ENCODE results near the gene MYBPC2. TPM values are rescaled to one million over a fixed set of nuclear protein-coding genes. Genes with fewer than 3 reads are reported as not detected.

The MYBPC2 gene
- total and polyA plus RNA-seq, 2 donors (not counting 1 experiment from before 2014, with no cell fraction given), result 1.1 to 1.7 TPM

DNA sequence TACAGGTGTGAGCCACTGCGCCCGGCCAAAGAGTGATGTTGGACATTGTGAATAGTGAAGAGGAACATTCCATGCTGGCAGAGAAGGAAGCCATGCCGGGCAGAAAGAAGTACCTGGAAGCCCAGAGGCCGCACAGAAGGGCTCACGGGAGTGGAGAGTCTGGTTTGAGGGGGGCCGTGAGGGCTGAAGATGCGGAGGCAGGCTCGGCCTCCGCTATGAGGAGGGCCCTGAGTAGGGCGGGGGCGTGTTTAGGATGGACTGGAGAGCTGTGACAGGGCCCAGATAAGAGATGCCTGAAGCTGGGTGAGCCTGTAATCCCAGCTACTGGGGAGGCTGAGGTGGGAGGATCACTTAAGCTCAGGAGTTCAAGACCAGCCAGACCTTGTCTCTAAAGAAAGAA is 76.7 kb downstream of the MYBPC2 start:
- H3K9ac ChIP-seq (ENCODE audit: low read length), result no peak overlapping the region
- POLR2A ChIA-PET, result interaction anchor here (0.7 kb wide), 1 partner anchor 27 kb away, joined by 3 read pairs; no protein-coding TSS in a partner anchor
- H3K36me3 ChIP-seq (replicated peaks in 1 of 2; ENCODE audit: control extremely low read depth in 1 of 2, control insufficient read depth in 1 of 2, extremely low read depth in 1 of 2, insufficient read depth in 2 of 2, low read length in 1 of 2), result no peaks in the 10 kb centered on the region
- Mint-ChIP-seq H3K27ac (peak overlapping the region; percentile 42), H3K27me3 (peaks cover 2% of the 10 kb centered on the region), H3K4me1 (peaks cover 17% of the 10 kb centered on the region), H3K4me3 (peak overlapping the region; percentile 26), H3K9me3 (ENCODE audit: insufficient read depth) (no peaks in the 10 kb centered on the region)
- TF ChIP-seq EZH2 (IDR thresholded peaks at IDR 0.05; ENCODE audit: borderline replicate concordance, insufficient read depth, low read depth, low read length, poor library complexity, severe bottlenecking), result no peak
- TF ChIP-seq, protein P1, sequence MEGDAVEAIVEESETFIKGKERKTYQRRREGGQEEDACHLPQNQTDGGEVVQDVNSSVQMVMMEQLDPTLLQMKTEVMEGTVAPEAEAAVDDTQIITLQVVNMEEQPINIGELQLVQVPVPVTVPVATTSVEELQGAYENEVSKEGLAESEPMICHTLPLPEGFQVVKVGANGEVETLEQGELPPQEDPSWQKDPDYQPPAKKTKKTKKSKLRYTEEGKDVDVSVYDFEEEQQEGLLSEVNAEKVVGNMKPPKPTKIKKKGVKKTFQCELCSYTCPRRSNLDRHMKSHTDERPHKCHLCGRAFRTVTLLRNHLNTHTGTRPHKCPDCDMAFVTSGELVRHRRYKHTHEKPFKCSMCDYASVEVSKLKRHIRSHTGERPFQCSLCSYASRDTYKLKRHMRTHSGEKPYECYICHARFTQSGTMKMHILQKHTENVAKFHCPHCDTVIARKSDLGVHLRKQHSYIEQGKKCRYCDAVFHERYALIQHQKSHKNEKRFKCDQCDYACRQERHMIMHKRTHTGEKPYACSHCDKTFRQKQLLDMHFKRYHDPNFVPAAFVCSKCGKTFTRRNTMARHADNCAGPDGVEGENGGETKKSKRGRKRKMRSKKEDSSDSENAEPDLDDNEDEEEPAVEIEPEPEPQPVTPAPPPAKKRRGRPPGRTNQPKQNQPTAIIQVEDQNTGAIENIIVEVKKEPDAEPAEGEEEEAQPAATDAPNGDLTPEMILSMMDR (IDR thresholded peaks at IDR 0.05), result no peak
- no peak overlapping the region for H3K4me2 ChIP-seq (replicated peaks; ENCODE audit: low read depth, low read length, poor library complexity, severe bottlenecking)
- no peak overlapping the region for H3K4me3 ChIP-seq (ENCODE audit: control extremely low read depth in 1 of 5, extremely low read depth in 1 of 5, insufficient read depth in 1 of 5, low read depth in 2 of 5, low read length in 4 of 5)
- DNase-seq, result no peak
- no peak overlapping the region for H2AFZ ChIP-seq (ENCODE audit: insufficient read depth, low read depth, low read length, poor library complexity, severe bottlenecking)
- WGBS (ENCODE audit: insufficient coverage), result 89% methylated on average over 11 of the region's 11 CpGs
- peaks cover 14 to 20% of the 10 kb centered on the region in 2 donors for H3K4me1 ChIP-seq (ENCODE audit: control insufficient read depth in 2 of 2, insufficient read depth in 2 of 2, low read length in 2 of 2)
- peak overlapping the region in 1 of 2 donors; percentile 39 for H3K27ac ChIP-seq (ENCODE audit: low read length in 2 of 2)
- peaks cover 0 to 13% (median 0%) of the 10 kb centered on the region in 4 experiments for H3K27me3 ChIP-seq (replicated peaks in 1 of 4; ENCODE audit: control extremely low read depth in 1 of 4, control insufficient read depth in 3 of 4, insufficient read depth in 4 of 4, low read length in 3 of 4)
- peaks cover 0 to 4% (median 0%) of the 10 kb centered on the region in 3 donors for H3K9me3 ChIP-seq (ENCODE audit: control extremely low read depth in 1 of 3, control insufficient read depth in 2 of 3, insufficient read depth in 1 of 3, low read length in 2 of 3)
- intact Hi-C loops (cut with micrococcal nuclease), result no loop called here
- no peak for ATAC-seq (ENCODE audit: low read depth)
- CTCF ChIA-PET, result interaction anchor here (0.7 to 1.0 kb wide), 2 partner anchors 49 to 141 kb away, joined by 3 to 5 read pairs; no protein-coding TSS in a partner anchor
- no peaks in the 10 kb centered on the region for H4K20me1 ChIP-seq (ENCODE audit: control insufficient read depth, insufficient read depth, low read length, poor library complexity, severe bottlenecking)
- H3K79me2 ChIP-seq (ENCODE audit: control insufficient read depth, insufficient read depth, low read length), result no peaks in the 10 kb centered on the region

DNA sequence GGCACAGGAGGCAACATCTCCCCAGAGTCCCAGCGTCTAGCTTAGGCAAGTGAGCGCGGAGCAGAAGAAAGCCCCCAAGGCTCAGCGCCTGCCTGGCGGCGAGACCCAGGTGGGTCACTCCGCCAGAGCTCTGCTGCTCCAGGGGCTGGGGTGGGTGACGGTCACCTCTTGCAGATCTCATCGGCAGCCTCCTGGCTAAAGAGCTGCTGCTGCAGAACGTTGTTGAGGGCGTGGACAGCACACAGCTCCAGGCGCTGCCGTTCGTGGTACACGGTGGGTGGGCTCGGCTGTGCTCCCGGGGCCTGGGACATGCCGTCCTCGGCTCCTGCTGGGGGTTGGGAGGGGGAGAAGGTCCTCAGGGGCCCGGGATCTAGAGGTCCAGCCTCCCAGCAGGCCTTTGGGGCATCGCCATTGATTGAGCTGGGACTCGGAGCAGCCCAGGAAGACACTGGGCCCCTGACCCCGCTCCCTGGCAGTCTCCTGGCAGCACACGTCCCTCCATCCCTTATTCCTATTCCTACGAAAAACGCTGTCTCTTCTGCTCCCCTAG is 77.5 kb downstream of the MYBPC2 start:
- CTCF ChIA-PET, result interaction anchor here (0.7 kb wide), 1 partner anchor 142 kb away, joined by 3 read pairs; no protein-coding TSS in a partner anchor
- TF ChIP-seq EZH2 (IDR thresholded peaks at IDR 0.05; ENCODE audit: borderline replicate concordance, insufficient read depth, low read depth, low read length, poor library complexity, severe bottlenecking), result no peak
- TF ChIP-seq, protein P1 (IDR thresholded peaks at IDR 0.05), result no peak
- intact Hi-C loops (cut with micrococcal nuclease), result loop anchor here (2.0 kb wide), 1 partner anchor 77 kb away; the partner anchor contains the start of gene MYBPC2
- ATAC-seq (ENCODE audit: low read depth) (no peak), DNase-seq (peak; percentile 49)
- H2AFZ ChIP-seq (ENCODE audit: insufficient read depth, low read depth, low read length, poor library complexity, severe bottlenecking), result peak overlapping the region; percentile 90
- Mint-ChIP-seq H3K4me1 (peaks cover 17% of the 10 kb centered on the region), H3K4me3 (peak overlapping the region; percentile 96), H3K27me3 (peaks cover 3% of the 10 kb centered on the region), H3K27ac (peak overlapping the region; percentile 100), H3K9me3 (ENCODE audit: insufficient read depth) (no peaks in the 10 kb centered on the region)
- WGBS (ENCODE audit: insufficient coverage), result 82% methylated on average over 25 of the region's 26 CpGs
- no peaks in the 10 kb centered on the region for H3K79me2 ChIP-seq (ENCODE audit: control insufficient read depth, insufficient read depth, low read length)
- H3K36me3 ChIP-seq (replicated peaks in 1 of 2; ENCODE audit: control extremely low read depth in 1 of 2, control insufficient read depth in 1 of 2, extremely low read depth in 1 of 2, insufficient read depth in 2 of 2, low read length in 1 of 2), result no peaks in the 10 kb centered on the region
- peak overlapping the region in 4 of 5 experiments; percentile 45 to 72 (median 62) for H3K4me3 ChIP-seq (ENCODE audit: control extremely low read depth in 1 of 5, extremely low read depth in 1 of 5, insufficient read depth in 1 of 5, low read depth in 2 of 5, low read length in 4 of 5)
- peak overlapping the region; percentile 87 to 98 for H3K27ac ChIP-seq (ENCODE audit: low read length in 2 of 2)
- peaks cover 14 to 20% of the 10 kb centered on the region in 2 donors for H3K4me1 ChIP-seq (ENCODE audit: control insufficient read depth in 2 of 2, insufficient read depth in 2 of 2, low read length in 2 of 2)
- H3K27me3 ChIP-seq (replicated peaks in 1 of 4; ENCODE audit: control extremely low read depth in 1 of 4, control insufficient read depth in 3 of 4, insufficient read depth in 4 of 4, low read length in 3 of 4), result peaks cover 0 to 19% (median 2%) of the 10 kb centered on the region in 4 experiments
- H3K9ac ChIP-seq (ENCODE audit: low read length), result peak overlapping the region; percentile 63
- H3K9me3 ChIP-seq (ENCODE audit: control extremely low read depth in 1 of 3, control insufficient read depth in 2 of 3, insufficient read depth in 1 of 3, low read length in 2 of 3), result peaks cover 0 to 4% (median 0%) of the 10 kb centered on the region in 3 donors
- no peaks in the 10 kb centered on the region for H4K20me1 ChIP-seq (ENCODE audit: control insufficient read depth, insufficient read depth, low read length, poor library complexity, severe bottlenecking)
- POLR2A ChIA-PET, result no interaction called here
- H3K4me2 ChIP-seq (replicated peaks; ENCODE audit: low read depth, low read length, poor library complexity, severe bottlenecking), result peak overlapping the region; percentile 91

Data from B cell (primary cell).